NCI-H2196 (cell line): ENCODE measurements around the gene IGFBP5.

ENCODE experiments used
- DNase-seq: peaks from one replicate; lab custom pipeline; 2025; ENCODE audit not compliant: unreplicated experiment; lab: John Stamatoyannopoulos, UW

Gene IGFBP5, protein sequence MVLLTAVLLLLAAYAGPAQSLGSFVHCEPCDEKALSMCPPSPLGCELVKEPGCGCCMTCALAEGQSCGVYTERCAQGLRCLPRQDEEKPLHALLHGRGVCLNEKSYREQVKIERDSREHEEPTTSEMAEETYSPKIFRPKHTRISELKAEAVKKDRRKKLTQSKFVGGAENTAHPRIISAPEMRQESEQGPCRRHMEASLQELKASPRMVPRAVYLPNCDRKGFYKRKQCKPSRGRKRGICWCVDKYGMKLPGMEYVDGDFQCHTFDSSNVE

DNA sequence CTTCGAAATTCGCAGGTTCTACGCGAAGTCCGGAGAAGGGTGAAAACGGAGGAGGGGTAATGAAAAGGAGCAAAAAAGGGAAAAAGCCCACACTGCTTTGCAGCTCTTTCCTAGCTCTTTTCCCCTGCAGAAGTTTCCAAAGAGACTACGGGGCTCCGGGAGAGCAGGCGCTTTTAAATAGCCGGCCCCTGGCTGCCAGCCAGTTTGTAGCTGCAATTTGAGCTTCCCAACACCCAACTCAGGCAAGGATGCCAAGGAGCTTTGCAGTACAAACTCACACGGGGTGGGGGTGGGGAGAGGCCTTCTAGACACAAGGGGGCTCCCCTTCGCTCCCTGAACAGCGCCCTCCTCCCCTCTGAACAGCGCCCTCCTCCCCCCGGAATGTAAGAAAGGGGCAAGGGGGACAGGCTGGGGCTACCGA, at the start of gene IGFBP5:
Gene IGFBP5, minus strand, starts transcription at position 149 of the 421 bp plus-strand sequence. CDS start 774 bp downstream, outside the sequence.
- DNase-seq = peak; percentile 89

DNA sequence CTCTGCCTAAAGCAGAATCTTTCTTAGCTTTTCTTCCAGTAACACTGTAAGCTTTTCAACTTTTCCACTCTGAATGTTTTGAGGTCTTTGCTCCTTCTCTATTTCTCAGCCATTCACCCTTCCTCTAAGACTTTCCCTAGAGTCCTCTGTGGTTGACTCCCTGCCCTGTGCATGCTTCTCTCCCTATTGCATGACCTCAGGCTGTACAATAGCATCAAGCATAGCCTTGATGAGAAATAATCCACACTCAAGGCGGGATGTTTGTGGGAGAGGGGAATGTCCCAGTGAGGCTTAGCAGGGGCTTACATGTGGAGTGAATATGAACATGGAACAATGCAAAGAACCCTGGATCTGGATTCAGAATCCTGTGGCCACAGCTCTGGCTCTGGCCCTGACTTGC, 48.4 kb upstream of the IGFBP5 start:
- no peak for DNase-seq

DNA sequence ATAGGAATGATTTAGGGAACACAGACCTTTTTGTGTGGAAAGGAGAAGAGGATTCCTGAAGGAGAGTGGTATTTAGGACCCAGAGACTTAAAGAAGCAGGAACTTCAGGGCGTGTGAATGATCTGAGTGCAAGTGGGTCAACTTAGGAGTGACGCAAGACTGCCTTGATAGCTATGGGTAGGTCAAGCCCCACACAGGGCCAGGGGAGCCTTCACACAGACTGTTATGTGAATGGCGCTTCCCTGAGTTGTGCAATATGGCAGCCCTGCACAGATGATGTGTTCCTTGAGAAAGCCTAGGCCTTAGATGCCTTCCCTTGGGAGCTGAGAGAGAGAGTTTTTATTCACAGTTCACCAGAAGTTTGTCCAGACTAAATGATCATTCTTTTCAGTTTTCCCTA, 47.1 kb upstream of the IGFBP5 start:
- no peak for DNase-seq

DNA sequence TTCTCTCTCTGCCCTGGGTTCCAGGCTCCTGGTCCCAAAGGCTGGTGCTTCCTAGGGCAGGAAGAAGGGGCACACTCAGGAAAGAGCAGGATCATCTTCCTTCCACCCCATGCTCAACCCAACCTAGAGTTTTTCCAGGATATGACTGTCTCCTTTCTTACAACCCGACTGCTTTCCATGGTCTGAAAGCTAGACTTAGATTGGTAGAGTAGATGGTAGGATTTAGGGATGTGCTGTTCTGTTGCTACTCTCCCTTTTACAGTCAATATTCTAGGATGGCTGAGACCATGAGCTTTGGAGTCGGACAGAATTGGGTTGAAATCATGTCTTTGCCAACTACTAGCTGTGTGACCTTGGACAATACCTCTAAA, 45.9 kb upstream of the IGFBP5 start:
- DNase-seq = no peak

DNA sequence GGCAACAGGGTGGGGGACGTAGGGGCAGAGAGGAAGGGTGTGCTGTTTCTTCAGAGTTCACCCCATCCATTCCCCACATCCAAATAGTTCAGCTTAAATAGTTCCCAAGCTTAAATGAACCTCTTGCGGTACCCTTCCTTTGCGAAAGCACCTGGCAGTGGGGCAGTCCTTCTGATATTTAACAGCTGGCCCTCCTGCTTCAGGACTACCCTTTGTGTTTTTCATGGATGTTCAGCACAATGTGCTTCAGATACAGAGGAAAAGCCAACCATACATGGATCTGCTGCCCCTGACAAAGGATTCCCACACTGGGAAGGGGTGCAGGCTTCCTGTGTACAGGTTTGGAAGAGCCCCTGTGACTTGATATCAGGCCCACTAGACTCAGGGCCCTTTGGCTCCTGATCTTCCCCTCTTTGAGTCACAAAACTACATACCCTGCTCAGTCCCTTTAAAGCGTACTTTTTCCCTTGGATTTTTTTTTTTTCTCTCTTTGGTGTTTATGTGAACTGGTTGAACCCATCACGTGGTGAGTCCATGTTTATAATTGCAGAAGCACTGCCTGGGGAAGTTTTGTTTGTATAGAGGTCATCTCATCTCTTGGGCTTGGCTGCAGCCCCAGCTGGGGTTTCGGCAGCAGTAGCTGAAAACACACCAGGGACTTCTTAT, 45.3 kb upstream of the IGFBP5 start:
- DNase-seq = peak; percentile 54

DNA sequence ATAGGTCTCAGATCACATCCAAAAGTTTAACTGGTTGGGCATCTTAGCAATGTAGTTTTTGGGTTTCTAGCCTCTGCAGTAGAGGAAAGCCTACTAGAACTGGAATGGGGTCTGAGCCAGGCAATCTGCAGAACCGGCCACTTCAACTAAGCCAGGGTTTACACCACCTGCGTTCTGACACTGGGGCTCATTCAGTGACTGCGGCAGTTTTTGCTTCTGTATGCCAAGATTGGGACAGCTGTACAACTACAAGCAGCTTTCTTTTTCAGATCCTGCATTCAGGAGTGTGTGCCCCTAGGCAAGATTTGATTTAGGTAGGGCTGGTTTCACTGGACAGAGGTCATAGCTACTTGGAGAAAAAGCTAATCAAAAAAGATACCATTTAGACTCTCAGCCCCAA, 43.7 kb upstream of the IGFBP5 start:
- DNase-seq = peak; percentile 72

DNA sequence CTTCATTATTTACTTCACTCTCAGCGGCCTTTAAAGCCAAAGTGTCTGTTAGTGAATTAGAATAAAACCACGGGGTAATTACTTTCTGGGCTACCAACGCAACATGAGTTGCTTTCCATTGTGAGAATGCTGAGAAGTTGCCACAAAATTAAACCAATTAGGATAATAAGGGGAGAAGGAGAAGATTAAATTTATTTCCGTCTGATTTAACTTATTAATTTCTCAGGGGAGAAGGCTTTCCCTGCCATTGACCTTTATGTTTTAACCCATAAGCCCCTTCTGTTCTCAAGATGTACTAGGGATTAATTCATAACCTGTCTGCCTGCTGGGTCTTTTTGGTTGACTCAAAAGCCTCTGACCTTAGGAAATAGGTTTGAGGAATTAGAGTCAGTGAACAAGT, 42.3 kb upstream of the IGFBP5 start:
- DNase-seq = no peak

DNA sequence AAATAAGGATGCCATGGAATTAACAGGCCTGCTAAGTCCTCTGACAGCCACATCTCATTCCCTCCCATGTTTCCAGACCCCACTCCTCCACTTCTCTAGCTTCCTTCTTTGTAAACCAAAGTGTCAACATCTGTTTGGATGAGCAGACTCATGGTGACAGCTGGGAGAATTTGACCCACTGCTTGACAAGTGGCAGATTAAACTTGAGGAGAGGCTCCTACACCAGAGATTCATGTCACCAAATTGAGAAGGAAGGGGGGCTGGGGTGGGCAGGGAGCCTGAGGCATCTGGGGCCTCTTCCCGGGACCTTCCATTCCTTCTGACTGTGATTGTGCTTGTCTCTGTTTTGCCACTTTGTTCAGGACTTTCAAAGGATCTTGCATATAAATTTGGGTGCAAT, 41.0 kb upstream of the IGFBP5 start:
- DNase-seq = no peak

DNA sequence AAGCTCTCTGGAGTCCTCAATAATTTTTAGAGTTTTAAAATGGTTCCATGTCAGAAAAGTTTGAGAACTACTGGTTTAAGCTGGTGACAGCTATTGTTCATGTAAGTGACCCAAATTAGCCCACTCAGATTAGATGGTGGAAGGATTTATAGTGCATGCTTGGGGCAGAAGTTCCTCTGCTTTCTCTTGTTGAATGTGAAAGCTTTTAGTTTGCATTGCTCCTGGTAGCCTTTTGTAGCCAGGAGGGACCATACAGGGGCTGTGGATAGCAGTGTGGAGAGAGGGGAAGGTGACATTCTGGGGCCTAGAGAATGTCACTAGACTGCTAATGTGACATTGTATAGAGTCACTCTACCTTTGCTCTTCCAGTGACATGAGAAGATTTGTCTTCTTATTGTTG, 40.3 kb upstream of the IGFBP5 start:
- DNase-seq = no peak

DNA sequence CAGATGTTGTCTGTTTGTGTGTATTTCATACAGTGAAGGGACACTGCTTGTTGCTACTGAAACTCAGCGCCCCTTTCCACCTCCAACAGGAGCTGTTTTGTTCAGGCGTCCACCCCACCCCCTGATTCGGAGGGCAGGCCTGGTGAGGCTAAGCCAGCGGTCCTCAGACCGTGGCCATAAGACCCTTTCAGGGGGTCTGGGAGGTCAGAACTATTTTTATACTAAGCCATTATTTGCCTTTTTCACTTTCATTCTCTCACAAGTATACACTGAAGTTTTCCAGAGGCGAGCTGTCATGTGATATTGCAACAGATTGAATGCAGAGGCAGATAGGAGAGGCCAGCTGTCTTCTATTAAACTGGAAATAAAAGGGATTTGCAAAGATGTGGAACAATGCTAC, 39.7 kb upstream of the IGFBP5 start:
- no peak for DNase-seq

DNA sequence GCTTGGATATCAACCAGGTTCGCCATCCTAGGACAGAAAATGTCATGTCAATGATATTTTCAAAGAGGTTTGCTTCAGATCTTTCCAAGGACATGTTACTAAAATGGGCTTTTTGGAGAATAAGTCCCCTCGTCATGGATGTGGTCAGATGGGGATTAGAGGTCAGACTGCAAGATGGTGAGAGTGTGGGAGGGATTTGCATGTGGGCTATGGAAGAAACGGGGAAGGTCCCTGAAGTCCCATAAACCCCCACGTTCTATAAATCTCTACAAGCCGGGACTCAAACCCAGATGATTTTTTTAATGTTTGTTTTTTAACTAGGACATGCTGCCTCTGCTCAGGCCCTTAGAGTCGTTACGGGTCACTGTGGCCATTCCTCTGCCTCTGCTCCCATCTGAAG, 37.7 kb upstream of the IGFBP5 start:
- DNase-seq = no peak

DNA sequence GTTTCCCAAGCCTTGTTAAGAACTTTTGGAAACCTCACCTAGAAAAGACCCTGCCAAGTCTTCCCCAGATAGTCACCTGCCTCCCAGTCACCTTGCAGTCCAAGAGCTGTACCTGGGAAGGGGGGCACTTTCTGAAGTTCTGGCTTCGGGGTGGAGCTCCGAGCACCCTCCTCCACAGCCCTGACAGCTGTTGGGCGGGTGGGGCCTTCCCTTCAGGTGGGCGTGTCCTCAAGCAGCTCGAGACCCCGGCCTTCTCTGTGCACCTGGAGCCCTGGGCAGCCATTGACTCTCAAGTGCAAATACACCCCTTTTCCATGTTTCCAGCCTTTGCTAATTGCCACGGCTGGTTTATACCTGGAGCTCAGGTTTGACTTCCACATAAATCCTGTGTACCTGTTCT, 37.0 kb upstream of the IGFBP5 start:
- no peak for DNase-seq

DNA sequence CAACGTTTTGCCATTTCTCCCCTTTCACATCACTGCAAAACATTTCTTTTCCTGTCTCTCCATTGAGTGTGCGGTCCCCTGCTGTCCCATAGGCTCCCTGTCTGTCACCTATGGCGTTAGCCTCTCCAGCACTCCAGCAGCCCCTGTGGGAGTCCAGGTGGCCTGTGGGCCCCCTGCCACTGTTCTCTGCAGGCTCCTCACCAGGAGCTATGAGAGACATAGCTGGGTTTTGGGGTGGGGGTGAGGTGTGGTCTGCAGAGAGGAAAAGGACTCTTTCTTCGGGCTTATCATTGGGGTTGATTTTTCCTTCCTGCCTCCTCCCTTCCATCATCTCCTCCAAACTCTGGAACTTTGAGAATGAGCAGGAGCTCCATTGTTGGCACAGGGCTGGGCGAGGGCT, 36.1 kb upstream of the IGFBP5 start:
- DNase-seq = no peak

DNA sequence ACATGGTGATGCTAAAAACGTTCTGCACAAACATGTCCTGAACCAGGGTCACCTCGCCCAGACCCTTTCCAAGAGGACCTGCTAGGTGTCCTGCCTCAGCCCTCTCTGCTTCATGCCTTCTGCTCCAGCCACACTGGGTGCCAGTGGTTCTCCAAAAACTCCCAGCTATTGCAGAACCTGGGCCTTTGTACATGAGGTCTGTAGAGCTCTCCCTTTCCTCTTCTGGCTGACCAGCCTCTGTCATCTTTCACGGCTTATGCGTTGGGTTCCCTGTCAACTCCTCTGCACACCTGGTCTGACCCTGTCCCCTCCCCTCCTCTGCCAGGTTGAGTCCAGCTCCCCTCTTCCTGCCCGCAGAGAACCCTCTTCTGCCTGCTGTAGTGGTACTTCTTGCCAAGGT, 35.5 kb upstream of the IGFBP5 start:
- no peak for DNase-seq

DNA sequence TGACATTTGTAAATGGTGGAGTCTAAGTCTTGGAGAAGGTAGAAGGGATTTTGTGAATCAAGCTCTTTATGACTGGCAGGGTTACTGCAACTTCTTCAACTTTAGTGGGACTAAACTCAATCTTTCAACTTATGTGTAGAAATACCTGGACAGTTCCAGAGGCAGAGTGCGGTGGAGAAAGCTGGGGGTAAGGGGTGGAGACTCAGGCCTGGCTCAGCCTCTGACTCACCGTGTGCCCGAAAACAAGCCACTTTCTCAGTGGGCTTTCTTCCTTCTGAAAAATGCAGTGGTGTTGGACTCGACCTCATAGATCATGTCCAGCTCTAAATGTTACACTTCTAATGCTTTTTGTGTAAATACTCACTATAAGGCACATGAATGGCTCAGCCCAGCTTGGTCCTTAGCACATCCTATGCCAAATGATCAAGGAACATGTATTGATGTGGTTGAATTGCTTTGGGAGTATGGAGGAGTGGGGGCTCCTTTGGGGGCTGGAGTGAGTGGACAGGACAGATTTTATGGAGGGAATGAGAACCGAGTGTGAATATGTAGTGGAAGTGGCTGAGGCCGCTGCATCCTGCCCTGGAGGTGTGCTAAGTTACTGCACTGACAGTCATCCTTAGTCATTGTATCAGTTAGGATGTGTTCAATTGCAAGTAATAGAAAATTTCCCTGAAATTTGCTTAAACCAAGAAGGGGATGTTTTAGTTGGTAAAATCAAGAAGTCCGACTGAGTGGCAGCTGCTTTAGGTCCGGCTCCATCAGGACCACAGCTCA, 32.2 kb upstream of the IGFBP5 start:
- no peak for DNase-seq

DNA sequence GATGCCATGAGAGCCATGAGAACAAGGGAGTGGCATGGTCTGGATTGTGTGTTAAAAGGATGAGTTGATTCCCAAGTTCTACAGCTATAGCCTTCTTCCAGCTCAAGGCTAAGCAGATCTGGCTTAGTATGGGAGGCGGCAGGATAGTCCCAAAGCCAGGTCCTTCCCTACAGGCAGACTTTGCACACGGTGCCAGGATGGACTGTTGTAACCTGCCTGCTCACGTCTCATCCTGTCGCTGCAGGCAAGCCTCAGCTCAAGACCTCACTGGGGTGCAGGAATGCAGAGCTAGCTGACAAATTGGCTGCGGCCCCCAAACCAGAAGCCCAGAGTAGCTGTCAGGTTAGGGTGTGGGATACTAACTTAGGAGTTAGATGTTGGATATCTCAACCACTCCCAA, 28.8 kb upstream of the IGFBP5 start:
- no peak for DNase-seq

DNA sequence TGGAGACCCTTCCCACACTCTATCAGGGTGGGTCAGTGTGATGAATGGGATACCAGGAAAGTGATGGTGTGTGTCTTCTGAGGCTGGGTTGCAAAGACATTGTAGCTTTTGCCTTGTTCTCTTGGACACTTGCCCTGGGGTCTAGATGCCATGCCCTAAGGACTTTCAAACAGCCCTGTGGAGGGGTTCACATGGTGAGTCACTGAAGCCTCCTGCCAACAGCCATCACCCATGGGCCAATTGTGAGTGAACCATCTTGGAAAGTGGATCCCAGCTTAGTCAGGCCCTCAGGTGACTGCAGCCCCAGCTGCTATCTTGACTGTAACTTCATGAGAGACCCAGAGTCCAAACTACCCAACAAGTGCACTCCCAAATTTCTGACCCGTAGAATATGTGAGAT, 25.8 kb upstream of the IGFBP5 start:
- no peak for DNase-seq

DNA sequence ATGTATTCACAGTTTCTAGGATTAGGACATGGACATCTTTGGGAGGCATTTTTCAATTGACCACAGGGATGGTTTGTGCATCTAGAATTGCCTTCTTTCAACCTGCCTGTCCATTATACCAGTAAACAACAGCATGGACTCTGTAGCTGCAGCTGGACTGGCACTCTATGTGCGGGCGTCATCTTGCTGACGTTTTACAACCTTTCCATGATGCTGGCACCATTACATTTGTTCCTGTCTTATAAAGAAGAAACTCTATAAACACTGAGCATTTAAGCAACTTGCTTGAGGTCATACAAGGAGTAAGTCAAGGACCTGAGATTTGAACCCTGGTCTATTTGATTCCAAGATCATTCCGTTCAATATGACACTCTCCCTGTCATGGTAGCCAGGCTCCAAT, 25.4 kb upstream of the IGFBP5 start:
- no peak for DNase-seq

DNA sequence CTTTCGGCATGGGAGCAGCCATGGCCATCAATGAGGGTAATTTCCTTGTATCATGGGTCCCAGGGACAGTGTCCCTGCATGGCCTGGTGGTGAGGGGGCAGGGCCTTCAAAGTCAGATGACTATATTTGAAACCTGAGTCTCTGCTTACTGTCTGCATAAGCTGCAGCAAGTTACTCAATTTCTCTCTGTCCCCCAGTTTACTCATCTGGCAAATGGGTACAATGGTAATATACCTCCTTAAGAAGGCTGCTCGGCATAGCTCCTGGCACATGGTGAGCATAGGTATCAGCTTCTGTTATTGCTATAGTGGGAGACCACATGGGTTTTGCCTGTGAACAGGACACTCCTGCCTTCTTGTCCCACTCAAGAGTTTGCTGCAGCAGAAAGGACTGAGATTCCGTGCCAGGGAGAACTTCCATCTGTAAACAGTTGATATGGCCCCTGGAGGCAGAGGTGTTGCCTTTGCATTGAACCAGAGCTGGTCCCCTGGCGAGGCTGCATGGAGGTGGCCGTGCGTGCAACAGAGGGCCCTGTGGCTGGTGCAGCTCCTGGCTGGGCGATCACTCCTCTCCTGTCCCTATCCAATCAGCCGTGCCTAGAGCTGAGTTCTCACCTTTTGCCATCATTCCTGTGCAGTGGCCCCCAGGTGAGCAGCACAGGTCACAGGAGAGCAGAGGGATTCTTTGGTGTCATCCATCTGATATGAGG, 22.7 kb upstream of the IGFBP5 start:
- no peak for DNase-seq

DNA sequence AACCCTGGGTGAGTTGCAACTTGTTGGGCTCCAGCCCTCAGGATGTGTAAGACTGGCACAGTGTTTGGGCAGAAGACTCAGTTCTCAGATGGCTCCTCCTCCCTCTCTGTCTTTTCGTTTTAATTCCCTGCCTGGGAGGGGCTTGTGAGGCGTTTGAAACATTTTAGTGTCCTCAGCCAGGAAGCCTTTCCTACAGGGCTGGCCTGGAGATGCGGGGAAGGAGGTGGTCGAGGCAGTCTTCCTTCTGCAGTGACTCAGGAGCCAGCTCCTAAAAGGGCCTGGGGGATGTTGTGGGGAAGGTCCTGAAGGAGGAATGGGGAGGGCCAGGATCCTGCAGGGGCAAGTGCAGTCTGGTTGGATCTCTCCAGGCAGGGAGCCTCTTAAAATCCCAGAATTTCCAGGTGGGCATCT, 22.1 kb upstream of the IGFBP5 start:
- no peak for DNase-seq

DNA sequence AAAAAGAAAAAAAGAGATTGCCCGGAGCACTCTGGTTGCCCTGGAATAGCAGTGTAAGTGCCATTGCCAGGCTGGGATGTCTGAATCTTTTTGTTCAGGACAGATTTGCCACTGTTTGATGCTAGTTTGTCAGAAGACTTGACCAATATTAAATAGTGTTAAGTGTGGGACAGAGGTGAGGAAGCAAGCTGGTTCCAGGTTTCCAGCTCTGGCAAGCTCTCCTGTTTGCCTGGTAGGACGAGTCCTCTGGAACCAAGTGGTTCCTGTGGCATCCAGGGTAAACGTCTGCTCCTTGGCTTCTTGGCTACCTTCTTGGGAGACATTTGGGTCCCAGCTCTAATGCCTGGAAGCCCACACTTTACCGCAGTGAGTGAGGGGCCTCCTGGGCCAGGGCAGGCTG, 20.8 kb upstream of the IGFBP5 start:
- no peak for DNase-seq
